Myocyte (in vitro differentiated cells): ENCODE results near the gene GRAMD2A. TPM values are rescaled to one million over a fixed set of nuclear protein-coding genes. Genes with fewer than 3 reads are reported as not detected.

Source experiments
- DNase-seq: peaks from one replicate; pipeline ENCODE4 v3.0.0-alpha.2; 2012; ENCODE audit warnings: low read depth
- polyA plus RNA-seq: library from polyadenylated mRNA; unstranded; fragments of >200 nt; gene quantifications from one replicate; pipeline ENCODE4 v1.2.1, GENCODE V29; 2012; ENCODE audit warnings: missing spikeins
- total RNA-seq: library from RNA; depleted of rRNA; stranded (reverse); fragments of >200 nt; gene quantifications from 2 replicates; pipeline ENCODE4 v1.2.3, GENCODE V29; 2014

GRAMD2A gene
- not detected in 2 replicates for total RNA-seq
- 0.10 TPM for polyA plus RNA-seq

DNA sequence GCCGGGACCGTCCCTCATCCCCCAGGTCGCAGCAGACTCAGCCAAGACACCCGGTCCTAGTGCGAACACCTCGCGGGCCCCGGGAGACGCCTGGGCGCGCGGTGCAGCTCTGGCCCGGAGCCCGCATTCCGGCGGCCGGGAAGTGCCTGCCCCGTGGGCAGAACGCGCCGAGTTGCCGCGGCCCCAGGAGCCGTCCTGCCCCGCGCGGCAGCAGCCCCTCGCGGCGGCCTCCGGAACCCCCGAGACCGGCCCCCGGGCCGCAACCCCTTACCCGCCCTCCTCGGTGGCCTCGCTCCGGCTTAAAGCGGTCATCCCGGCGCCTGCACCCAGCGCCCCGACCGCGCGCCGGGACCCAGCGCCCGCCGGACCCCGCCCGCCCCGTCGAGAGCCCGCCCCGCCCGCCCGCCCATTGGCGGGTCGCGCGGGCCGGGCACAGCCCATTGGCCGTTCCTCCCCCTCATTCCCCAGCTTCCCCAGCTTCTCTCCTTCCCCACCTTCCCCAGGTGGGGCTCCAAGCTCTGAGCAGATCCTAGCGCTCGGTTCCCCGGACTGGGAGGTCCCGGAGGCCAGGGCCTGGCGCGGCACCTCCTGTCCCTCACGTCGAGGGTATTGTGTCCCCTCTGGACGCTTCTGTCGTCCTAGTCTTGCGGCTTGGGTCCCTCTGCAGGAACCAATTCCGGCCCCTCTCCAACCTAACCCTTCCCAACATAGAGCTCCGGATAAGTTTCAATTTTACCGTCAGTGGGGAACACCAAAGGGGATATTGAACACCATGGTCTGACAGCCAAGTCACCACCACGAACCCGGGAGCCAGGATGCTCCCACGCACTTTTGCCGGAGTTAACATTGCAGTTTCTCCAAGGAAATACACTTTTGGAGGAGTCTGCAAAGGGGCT lies at the start of gene GRAMD2A:
Gene GRAMD2A, minus strand, starts transcription at position 328 of the 896 bp plus-strand sequence.
- peak; percentile 45 for DNase-seq

DNA sequence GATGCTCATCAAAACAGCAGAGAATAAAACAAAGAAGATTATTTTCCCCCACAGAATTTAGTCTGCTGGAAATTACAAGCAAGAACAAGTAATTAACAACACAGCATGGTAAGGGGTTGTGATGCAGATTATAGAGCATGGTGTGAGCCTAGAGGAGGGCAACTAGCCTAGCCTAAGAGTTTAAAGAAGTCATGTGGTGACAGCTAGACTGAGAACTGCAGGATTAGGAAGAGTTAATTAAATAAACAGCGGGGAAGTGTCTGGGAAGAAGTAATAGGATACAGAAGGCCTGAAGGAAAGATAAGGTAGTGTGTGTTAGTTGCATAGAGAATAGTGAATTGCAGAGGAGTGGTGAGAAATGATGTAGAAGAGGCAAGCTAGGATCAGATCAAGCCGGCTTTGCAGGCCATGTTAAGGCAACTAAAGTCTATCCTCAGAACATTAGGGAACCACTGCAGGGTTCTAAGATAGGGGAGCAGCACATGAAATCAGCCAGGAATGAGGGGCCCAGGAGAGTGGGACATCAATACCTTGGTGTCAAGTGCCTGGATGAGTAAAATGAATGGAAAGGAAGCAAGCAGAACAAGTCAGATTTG lies 45.3 kb upstream of the GRAMD2A start:
- no peak for DNase-seq

DNA sequence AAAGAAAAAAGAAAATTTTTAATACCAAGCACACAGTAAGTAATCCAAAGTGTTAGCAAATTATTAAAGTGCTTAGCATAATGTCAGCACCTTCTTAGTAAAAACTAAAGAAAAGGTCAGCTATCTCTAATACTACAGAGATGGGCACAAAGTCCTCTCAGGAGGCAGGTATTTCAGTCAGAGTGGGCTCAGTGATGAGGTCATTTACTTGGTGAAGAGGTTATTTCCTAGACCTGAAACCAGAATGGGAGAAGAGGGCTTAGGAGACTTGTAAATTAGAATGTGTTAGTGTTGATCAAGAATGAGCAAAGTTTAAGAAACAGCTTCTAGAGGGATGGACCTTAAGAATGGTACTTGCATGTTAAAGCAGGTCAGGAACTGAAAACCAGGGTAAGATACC lies 42.1 kb upstream of the GRAMD2A start:
- DNase-seq, result no peak

DNA sequence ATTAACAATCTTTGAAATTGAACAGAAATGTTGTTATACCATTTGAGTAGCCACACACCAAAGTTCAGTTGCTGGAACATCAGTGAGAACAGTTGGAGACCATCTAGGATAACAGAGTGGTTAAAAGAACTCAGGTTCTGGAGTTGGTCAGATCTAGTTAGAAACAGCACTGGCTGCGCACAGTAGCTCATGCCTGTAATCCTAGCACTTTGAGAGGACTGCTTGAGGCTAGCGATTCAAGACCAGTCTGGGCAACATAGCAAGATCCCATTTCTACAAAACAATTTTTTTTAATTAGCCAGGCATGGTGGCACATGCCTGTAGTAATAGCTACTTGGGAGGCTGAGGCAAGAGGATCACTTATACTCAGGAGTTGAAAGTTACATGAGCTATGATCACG lies 41.0 kb upstream of the GRAMD2A start:
- no peak for DNase-seq

DNA sequence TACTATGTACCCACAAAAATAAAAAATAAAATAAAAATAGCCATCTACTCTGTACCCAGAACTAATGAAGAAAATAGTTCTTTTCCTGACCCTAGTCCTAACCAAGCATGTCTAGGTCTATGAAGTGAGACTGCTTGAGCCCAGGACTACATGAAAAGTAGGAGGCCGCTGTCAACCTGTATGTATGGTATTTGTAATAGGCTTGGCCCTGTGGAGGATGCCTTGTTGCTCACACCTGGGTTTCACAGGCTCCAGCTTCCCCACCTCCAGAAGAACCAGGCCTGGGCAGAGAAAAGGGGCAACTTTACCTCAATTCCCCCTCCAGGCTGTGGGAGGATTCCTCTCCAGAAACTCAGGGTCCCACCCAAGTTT lies 40.3 kb upstream of the GRAMD2A start:
- DNase-seq, result no peak

DNA sequence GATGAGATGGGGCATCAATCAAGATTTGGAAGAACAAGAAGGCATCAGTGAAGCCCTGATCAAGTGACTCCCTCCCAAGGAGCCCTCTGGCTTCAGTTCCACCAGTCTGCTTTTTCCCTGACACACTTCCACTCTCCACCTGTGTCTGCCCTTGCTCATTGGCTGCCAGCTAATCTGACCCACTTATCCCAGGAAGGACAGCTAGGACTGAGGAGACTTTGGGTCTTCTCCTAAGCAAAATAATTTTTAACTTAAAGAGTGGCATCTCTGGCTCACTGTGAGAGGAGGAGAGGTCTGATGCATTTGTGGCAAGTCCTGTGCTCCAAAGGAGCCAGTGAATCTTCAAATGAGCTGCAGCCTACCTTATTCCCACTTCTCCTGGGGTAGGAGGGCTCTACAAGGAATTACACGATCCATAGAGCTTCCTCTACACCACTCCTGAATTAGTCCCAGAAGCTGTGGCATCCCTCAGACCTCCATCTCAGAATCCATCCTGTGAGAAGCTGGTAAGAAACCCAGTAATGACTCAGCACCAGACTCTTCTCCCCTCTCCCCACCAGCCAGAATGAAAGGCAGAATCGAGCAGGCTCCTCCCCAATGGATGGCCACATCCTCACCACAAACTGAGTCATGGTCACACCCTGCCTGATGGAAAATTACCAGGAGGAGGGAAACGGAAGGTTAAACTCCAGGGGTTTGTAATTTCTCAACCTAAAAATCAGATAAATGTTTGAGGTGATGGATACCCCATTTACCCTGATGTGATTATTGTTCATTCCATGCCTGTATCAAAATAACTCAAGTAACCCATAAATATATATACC lies 39.7 kb upstream of the GRAMD2A start:
- peak; percentile 99 for DNase-seq

DNA sequence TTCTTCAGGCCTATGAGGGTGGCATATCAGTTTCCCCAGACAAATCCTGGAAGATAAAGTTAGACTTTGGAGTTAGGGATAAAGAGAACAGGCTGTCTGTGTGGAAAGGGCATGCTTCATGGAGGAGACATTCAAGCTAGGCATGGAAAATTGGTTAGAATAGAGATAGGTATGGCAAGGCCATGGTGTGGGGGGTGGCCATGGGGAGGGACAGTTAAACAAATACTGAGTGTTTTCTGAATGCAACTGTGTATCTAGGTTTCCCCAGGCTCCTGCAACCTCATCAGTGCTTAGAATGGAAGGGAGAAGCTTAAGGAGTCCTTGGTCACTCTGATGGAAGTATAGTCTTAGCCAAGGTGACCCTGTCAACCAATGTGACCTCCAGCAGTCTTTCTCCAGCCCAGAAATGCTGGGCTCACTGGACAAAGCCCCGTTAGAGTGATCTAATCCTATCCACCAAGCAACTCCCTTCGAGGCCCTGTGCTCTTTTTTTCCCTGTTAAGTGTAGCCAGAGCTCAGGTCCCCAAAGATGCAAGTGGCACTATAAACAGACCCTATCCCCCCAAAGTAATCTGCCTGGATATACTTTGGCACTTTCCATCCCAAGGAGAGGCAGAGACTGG lies 38.9 kb upstream of the GRAMD2A start:
- no peak for DNase-seq

DNA sequence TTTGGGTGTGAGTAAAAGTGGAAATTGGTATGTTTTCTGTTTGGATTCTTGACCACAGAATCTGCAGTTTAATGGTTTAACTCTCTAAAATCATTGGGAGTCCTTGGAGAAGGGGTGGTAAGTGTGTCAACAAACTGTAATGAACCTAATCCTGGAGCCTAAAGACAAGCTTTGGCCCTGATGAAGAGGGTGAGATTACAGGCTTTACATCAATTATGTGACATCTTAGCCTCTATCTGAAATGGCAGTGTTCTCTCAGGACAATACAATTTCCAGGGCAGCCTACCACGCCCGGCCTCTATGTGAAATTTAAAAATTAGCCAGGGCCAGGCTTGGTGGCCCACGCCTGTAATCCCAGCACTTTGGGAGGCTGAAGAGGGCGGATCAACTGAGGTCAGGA lies 37.7 kb upstream of the GRAMD2A start:
- DNase-seq, result no peak

DNA sequence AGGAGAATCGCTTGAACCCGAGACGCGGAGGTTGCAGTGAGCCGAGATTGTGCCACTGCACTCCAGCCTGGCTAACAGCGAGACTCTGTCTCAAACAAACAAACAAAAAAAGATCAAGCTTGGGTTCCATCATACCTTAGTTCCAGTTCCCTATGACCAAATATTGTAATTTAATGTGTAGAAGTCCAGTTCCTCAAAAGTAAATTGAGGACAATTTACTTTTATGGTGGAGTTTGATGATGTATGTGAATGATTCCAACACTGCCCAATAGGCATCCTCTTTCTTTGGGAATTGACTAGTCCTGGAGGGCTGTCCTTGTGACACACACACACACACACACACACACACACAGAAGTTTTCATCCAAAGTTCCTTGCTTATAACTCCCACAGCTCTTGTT lies 36.2 kb upstream of the GRAMD2A start:
- DNase-seq, result no peak

DNA sequence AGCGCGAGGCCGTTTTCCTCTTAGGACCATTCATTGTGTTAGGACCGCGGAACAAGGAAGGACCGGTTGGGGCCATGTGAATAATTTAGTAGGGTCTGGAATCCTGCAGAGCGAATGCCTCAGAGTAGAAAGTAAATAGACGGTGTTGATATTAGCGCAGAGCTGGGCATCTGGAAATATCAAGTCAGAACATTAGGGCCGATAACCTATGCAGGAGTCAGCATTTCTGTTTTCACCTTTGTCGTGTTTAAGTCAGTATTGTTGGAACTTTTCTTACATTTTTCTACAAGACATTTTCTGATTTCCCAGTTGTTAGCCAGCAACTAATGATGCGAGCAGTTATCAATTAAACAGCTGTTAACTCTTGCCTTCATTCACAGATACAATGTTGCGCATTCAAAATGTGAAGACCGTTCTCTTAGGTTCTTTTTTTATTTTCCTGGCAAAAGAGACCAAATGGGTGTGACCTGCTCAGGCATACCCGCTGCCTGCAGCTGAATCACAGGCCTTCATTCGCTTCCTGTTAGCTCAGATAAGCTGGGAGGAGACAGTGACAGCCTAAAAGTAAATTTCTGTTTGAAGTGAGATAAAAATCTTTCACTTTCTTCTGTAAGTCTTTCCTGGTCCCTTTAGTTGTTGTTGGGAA lies 34.4 kb upstream of the GRAMD2A start:
- DNase-seq, result peak; percentile 78

DNA sequence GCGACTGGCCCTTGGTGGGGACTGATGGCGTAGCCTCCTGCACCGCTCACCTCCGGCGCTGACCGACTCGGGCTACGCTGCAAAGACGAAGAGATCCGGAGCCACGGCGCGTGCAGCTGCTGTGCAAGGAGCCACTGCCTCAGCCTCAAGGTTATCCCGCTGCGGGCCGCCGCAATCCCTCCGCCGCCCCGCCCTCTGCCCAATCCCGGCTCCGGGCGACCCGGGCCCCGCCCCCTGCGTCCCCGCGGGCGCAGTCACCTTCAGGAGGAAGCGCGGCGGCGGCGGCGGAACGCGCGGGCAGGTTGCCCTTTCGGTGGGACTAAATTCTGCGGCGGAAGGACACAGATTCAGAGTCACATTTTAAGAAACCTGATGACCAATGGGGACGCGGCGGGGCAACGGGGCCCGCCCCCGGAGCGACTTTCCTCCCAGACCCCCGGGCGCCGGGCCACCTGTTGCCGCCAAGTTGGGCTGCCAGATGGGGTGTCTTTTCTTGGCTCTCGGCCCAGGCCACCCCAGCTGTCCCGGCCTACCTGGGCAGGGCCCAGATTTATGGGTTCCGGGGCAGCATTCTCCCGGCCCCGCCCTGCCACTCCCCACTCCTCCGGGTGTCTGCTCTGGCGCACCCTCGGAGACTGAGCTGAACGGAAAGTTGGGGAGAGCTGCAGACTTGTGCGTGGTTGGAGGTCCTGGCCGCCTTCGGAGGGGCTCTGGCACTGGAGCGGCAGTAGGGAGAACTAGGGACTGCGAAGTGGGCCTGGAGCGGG lies 33.7 kb upstream of the GRAMD2A start, which contains the start of gene PKM:
Gene PKM, minus strand, starts transcription at position 125 of the 767 bp plus-strand sequence. CDS start 12,093 bp downstream, outside the sequence.
- peak; percentile 99 for DNase-seq

DNA sequence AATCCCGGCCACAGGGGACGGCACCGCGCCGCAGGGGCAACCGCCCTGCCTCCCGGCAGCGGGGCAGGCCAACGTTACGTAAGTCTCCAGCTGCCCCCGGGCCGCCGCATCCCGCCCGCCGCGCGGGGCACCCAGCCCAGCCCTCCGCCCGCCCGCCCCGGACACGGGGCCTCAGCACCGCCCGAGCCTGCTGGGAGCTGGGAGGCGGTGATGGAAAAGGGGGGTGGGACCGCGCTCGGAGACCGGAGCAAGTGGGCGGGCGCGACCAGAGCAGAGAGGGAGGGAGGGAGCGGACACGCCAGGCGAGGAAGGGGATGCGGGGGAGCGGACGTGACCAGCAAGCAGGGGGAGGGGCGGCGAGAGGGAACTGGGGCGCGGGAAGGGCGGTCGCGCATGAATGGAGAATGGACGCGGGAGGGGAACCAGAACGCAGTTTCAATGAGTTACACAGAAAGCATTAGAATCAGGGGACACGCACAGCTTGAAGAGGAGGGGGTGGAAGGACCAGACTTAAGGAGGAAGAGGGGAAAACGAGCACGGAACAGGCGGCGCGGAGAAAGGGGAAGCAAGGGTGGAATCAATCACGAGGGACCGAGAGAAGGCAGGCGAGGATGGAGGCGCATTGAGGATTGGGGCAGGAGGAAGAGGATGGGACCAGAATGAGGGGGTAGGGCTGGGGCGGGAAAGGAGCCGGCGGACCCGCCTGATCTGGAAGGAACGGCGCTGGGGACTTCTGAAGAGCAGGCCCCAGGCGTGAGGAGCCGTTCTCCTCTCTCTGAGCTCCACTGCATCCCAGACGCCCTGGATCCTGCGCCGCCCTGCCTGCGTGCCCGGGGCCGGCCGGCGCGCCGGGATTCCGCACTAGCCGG lies 32.8 kb upstream of the GRAMD2A start:
- DNase-seq, result peak; percentile 91

DNA sequence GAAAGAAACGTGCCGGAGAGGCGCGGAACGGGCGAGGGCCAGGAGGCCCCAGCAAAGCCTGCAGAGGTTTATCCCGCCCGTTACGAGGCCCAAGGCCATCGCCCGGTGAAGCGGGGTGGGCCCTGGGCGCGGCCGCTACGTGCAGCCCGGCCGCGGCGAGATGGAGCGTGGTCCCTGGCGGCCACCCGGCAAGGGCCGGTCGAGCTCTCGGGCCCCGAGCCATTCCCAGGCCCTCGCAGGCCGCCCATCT lies 32.3 kb upstream of the GRAMD2A start:
- DNase-seq, result no peak

DNA sequence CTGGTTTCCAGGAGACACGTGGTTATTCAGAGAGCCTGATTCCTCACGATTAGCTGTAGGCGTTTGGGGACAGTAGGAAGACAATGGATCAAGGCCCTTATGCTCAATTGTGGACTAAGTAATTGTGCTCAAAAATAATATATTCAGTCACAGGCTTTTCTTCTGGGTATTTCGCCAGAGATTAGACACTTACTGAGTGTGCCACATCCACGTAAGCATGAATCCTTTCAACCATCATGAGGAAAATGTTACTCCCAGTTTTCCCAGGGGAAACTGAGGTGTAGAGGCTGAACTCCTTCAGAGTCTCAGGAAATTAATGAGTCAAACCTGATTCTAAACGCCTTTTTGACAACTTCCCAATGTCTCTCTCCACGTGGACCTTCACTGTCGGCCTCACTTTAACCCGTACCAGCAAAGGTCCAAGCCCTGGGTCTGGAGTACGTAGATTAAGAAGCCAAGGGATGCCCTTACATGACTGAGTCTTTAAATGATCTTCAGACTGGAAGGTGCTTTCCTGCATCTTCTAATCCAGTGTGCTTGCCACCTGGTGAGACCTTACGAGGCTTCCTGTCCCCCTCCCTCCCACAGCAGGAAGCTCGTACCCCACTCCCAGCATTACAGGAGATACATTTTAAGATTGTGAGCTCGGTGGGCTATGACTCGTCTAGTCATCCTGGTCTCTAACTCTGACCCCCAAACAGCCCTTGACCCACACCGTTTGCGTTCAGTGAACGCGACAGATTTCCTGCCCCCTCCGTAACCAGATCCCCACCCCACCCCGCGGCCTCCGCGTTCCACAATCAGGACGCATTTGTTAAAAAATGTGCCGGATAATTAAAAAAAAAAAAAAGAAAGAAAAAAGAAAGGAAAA lies 31.7 kb upstream of the GRAMD2A start:
- DNase-seq, result peak; percentile 25

DNA sequence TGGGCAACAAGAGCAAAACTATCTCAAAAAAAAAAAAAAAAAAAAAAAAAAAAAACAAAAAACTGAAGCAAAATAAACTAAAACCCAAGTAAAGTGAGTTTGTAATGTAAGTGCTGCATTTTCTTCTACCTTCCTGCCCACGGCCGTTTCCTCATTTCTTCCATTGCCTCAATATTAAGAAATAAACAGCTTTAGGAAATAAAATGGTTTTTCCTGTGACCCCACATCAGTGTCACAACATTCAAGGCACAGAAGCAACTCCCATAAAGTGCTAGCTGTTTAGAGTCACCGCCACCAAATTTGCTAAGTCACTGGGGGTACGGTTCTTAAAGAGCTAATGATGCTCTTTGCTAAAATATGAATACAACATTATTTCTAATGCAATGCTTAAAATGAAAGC lies 30.1 kb upstream of the GRAMD2A start:
- peak; percentile 31 for DNase-seq

DNA sequence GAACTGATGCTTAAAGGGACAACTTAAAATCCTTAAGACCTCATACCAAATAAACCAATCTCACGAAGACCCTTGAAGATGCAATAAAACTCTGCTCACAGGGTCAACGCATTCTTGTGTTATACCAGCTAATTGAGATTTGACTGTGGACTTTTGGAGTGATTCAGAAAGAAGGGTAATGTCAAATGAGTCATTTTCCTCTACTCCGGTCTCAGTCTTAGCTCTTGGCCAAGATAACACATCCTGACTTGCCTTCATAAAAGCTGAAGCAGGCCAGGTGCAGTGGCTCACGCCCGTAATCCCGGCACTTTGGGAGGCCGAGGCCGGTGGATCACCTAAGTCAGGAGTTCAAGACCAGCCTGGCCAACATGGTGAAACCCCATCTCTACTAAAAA lies 29.6 kb upstream of the GRAMD2A start:
- DNase-seq, result peak; percentile 66

DNA sequence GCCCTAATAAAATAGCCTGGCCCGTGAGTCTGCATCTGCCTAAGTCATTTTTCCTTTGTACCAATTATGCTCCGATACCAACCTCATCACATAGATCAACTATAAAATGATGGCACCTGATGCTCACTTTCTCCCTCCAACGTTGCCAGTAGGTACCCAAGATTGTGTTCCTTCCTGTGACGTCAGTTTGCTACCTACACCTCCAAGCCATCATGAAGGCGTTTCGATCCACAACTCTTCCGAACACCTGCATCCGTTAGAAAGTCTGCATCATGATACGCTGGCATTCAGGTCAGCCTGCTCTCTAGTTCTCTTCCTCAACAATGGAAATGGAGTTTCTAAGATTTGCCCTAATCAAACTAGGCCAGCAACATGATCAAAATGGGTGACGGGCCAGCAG lies 25.7 kb upstream of the GRAMD2A start:
- DNase-seq, result no peak

DNA sequence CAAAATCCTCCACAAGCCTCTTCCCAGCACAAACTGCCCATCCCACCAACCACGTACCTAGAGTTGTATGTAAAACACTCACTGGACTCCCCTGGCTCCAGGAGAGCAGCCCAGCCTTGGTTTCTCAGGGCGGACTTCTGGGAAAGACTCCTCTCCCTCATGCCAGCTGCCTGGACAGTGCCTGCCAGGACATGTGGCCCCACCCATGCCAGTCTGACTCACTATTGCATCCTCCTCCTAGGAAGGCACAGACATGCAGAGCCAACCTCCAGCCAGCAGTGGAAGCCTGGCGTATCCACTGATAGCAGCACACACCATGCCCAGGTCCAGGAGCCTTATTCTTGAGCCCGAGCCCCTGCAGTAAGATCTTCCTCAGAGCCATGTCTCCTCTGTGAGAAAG lies 24.8 kb upstream of the GRAMD2A start:
- DNase-seq, result peak; percentile 95
